ENCODE results near the gene LMO1. TPM values are rescaled to one million over a fixed set of nuclear protein-coding genes. Genes with fewer than 3 reads are reported as not detected.
A peak's percentile ranks its signal among the peaks of the same experiment; 100 is the strongest.

Gene LMO1
- total RNA-seq, 1 donor, result not detected

DNA sequence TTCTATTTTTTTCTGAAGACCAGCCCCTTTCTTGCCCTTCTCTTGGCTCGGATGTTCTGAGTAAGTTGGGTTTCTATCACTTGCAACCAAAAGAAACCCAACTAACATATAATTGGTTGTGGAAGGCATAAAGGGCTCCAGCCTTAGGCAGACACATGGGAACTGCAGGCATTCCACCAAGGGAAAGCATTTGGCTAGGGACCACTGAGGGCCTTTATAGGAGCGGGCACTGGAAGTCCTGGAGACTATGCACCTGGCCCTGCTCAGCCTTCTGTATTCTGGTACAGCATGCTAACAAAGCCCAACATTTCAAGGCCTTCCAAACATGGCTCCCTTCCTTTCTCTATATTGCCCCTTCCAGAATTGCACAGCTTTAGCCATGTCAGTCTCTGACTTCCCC lies 17.6 kb upstream of the LMO1 start:
- Histone ChIP-seq H3K4me3 (ENCODE audit: low read length) (no peak overlapping the region), H3K4me1 (ENCODE audit: insufficient read depth, low read length) (no peaks in the 10 kb centered on the region), H3K27me3 (ENCODE audit: insufficient read depth, low read length) (peaks cover 11% of the 10 kb centered on the region), H3K9me3 (ENCODE audit: low read depth, low read length) (no peaks in the 10 kb centered on the region)

DNA sequence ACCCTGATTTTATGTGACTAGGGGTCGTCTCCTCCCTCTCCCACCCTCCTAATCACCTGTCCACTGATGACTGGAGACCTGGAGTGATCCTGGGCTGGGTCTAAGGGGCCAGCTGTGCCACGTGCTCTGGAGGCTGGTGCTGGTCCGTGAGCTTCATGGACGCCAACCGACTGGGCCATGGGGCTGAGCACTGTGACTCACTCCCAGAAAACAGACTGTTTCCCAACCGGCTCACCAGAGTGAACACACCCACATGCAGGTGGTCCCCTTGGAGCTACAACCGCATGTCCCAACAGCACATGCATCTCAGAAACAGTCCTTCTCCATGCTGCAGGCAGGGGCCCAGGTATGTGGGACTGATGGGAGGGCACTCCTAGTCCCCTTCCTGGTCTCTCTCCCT lies 14.0 kb upstream of the LMO1 start:
- Histone ChIP-seq H3K9me3 (ENCODE audit: low read depth, low read length) (no peaks in the 10 kb centered on the region), H3K4me3 (ENCODE audit: low read length) (no peak overlapping the region), H3K27me3 (ENCODE audit: insufficient read depth, low read length) (peaks cover 4% of the 10 kb centered on the region), H3K4me1 (ENCODE audit: insufficient read depth, low read length) (no peaks in the 10 kb centered on the region)

DNA sequence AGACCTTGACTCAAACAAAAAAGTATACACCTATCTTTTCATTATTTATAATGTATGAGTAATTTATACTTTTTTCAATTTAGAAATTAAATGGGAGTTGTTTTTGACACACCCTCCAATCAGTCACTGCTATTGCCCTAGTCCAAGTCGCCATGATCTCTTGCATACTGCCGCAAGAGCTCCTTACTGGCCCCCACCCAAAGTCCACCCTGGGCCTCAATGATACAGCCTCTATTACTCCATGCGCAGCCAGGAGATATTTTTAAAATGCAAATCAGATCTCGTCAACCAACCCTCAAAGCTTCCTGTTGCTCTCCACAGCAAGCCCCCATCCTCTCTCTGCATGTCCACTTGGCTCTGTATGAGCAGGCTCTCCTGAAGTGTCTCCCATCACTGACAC lies 12.8 kb upstream of the LMO1 start:
- H3K4me3 ChIP-seq (ENCODE audit: low read length), result no peak overlapping the region
- peaks cover 12% of the 10 kb centered on the region for H3K27me3 ChIP-seq (ENCODE audit: insufficient read depth, low read length)
- no peaks in the 10 kb centered on the region for H3K4me1 ChIP-seq (ENCODE audit: insufficient read depth, low read length)
- H3K9me3 ChIP-seq (ENCODE audit: low read depth, low read length), result no peaks in the 10 kb centered on the region

DNA sequence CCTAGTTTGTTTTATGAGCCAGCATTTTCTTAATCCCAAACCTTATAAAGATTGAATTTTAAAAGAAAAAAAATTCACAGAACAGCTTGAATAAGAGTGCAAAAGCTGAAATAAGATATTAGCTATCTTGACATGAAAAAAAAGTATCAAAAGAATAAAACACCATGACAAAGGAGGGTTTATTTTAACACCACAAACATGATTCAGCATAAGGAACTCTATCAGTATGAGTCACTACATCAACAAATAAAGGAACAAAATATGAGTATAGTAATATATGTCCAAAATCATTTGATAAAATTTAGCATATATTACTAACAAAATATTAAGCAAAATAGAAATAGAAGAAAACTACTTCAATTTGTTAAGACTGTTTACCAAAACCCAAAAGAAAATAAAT lies 9.6 kb upstream of the LMO1 start:
- H3K9me3 ChIP-seq (ENCODE audit: low read depth, low read length), result no peaks in the 10 kb centered on the region
- no peaks in the 10 kb centered on the region for H3K4me1 ChIP-seq (ENCODE audit: insufficient read depth, low read length)
- peaks cover 42% of the 10 kb centered on the region for H3K27me3 ChIP-seq (ENCODE audit: insufficient read depth, low read length)
- no peak overlapping the region for H3K4me3 ChIP-seq (ENCODE audit: low read length)

DNA sequence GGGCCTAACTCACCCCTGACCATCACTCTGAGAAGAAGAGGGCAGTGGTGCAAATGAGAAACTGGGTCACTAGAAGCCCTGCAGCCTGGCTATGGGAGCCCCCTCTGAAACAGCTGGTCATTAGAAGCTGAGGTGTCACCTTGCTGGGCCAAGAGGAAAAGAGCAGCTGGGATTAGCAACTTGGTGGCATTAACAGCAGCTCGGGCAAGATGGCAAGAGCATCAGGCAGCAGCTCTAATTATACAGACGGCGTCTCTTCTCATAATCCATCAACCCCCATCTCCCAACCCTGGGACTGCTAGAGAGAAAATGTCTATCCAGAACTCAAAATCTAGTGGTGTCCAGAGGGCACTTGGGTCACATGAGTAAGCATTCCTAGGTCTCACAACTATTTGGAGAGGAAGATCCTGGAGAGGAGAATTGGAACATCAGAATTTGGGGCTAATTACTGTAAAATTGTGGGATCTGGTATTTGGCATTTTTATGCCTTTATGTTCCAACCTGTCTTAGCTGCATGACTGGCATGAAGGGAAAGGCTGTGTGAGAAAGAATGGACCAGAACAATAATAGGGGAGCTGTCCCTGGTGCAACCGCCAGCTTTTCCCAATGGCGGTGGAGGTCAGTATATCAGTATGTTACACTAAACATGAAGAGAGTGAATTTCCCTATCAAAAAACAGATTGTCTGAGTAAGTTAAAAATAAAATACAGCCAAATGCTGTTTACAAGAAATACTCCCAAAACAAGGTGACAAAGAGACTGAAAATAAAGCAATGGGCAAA lies 7.6 kb upstream of the LMO1 start:
- H3K27me3 ChIP-seq (ENCODE audit: insufficient read depth, low read length), result peaks cover 58% of the 10 kb centered on the region
- H3K9me3 ChIP-seq (ENCODE audit: low read depth, low read length), result no peaks in the 10 kb centered on the region
- H3K4me1 ChIP-seq (ENCODE audit: insufficient read depth, low read length), result peaks cover 5% of the 10 kb centered on the region
- H3K4me3 ChIP-seq (ENCODE audit: low read length), result no peak overlapping the region

DNA sequence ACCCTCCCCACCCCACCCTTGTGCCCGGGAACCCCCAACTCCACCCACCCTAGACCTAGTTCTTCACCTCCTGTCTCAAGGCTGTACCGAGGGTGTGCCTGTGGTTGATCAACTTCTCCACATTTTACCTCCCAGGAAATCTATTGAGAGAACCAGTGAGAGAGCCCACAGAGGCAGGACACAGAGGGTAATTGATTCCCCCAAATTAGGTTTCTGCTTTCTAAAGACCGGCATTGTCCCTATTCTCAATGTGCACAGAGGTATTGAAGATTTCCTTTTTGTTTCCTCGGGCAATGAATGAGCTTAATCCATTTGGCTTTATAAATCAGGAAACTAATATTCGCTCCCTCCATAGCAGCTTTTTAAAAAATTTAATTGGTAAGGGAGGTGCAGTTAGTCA lies 6.0 kb upstream of the LMO1 start:
- peaks cover 68% of the 10 kb centered on the region for H3K27me3 ChIP-seq (ENCODE audit: insufficient read depth, low read length)
- peaks cover 5% of the 10 kb centered on the region for H3K4me1 ChIP-seq (ENCODE audit: insufficient read depth, low read length)
- no peak overlapping the region for H3K4me3 ChIP-seq (ENCODE audit: low read length)
- no peaks in the 10 kb centered on the region for H3K9me3 ChIP-seq (ENCODE audit: low read depth, low read length)

DNA sequence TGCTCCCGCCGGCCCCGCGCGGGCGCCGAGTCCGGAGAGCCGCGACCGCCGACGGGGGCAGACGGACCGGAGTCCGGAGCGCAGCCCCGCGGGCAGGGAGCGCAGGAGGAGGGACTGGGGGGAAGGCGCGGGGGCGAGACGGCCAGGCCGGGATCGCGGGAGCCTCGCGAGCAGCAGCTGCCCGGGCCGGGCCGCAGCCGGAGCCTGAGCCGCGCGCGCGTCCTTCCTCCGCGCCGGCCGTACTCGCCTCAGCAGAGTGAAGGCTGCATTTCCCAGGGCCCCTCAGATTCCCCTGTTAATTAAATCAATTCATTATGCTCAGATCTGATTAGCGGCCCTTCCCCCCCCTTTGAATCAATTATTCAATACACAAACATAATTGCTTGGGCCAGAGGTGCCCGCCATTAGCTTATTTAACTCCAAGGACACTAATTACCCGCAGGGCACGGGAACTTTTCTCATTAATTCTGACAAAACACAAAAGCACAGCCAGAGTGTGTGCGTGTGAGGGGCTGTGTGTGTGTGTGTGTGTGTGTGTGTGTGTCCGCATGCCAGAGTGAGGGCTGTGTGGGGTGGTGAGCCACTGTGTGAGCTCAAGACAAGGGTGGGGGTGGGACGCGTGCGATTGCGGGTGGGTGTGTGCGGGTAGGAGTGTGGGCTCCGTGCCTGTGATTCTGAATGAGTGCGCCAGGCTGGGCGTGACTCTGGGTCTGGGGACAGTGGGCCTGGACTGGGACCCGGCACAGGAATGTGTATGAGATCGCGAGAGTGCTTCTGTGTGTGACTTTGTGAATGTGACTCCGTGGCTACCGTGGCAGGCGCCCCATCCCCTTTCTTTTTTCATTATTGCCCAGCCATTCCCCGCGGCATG lies 5.1 kb upstream of the LMO1 start:
- Histone ChIP-seq H3K27me3 (ENCODE audit: insufficient read depth, low read length) (peaks cover 74% of the 10 kb centered on the region), H3K4me1 (ENCODE audit: insufficient read depth, low read length) (peaks cover 5% of the 10 kb centered on the region), H3K9me3 (ENCODE audit: low read depth, low read length) (no peaks in the 10 kb centered on the region), H3K4me3 (ENCODE audit: low read length) (peak overlapping the region; percentile 6)

DNA sequence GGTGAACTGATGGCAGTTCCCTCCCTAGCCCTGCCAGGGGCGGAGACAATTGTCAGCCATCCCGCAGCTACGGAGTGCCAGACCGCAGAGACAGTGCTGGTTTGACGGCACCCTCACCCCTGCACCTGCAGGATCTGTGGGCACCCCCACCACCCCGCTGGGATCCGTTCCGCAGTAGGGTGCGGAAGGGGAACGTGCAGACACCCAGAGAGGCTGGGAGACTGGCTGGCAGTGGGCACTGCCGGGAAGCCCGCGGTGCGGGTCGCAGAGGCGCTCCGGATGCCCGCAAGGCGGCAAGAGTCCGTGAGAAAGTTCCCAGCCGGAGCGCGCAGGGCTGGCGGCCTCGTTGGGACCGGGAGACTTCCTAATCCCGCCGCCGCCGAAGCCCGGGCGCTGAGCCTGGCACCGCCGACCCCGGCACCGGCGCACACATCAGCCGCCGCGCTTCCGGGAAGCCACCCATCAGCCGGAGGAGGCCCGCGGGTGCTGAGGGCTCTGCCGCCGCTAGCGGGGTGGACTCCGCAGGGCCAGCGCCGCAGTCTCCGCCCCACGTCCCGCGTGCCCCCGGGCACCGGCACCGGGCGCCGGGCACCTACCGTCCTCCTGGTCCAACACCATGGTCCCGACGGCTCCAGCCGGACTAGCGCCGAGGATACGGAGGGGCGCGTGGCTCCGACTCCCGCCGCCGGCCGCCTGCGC lies 4.3 kb upstream of the LMO1 start:
- Histone ChIP-seq H3K27me3 (ENCODE audit: insufficient read depth, low read length) (peaks cover 79% of the 10 kb centered on the region), H3K4me3 (ENCODE audit: low read length) (peak overlapping the region; percentile 6)

DNA sequence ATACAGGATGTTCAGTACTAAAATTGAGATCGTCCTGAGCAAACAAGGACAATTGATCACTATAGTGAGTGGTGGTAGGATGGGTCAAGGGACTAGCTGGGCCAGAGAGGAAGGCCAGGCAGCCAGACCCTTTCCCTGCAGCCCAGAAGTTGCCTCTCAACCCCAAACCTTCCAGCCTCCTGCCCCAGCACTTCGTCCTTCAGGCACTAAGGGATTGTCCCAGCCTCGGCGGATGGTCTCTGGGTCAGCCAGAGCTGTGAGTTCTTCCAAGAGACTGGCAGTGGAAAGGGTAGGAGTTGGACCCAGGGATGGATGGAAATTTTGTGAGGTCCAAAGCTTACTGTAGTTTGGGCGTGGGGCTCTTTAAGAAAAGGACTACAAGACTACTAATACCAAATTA lies 3.6 kb upstream of the LMO1 start:
- H3K27me3 ChIP-seq (ENCODE audit: insufficient read depth, low read length), result peaks cover 77% of the 10 kb centered on the region
- H3K9me3 ChIP-seq (ENCODE audit: low read depth, low read length), result no peaks in the 10 kb centered on the region
- H3K4me3 ChIP-seq (ENCODE audit: low read length), result no peak overlapping the region
- peaks cover 15% of the 10 kb centered on the region for H3K4me1 ChIP-seq (ENCODE audit: insufficient read depth, low read length)

More for the DNA sequence above, 4.3 kb upstream of the LMO1 start:
- Histone ChIP-seq H3K9me3 (ENCODE audit: low read depth, low read length) (no peaks in the 10 kb centered on the region), H3K4me1 (ENCODE audit: insufficient read depth, low read length) (peaks cover 12% of the 10 kb centered on the region)

DNA sequence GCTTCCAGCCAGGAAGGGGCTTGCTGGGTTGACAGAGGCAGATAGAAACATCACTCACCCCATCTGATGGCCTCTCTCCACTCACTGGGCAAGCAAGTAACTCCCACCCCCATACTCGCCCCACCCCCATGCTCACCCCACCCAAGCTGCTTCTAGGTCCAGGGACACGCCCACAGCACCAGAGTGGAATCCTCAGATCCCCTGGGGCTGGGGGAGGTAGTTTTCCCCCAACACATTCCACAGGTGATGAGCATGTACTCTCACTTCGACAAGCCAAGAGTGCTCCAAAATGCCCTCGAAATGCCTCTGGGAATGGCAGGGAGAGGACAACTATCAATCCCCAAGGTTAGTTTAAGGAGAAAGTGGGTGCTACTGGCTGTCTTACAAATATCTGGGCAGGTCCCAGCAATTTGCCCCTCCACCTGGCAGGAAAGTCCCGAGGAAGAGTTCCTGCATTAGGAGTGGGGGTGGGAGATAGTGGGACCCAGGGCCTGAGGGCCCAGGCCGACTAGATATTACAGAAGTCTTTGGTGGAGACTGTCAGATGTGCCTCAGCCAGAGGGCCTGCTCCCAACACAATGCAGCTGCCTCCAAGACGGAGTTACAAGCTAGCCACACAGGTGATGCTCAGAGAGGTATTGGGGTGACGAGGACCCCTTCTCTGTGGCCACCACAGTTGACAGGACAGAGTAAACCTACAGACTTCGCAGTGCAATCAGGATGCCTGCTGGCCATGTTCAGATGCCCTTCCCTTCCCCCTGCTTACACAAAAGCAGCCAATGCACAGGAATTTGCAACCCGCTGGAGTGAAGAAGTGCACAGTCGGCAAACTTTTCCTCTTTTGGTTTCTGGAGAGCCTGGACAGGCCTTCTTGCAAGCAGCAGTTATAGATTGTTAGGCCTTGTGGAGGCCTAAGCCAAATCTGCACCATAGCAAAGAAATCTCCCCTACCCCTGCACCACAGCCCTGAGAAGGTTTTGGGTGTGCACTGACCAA lies 2.9 kb upstream of the LMO1 start:
- Histone ChIP-seq H3K9me3 (ENCODE audit: low read depth, low read length) (no peaks in the 10 kb centered on the region), H3K27me3 (ENCODE audit: insufficient read depth, low read length) (peaks cover 80% of the 10 kb centered on the region), H3K4me1 (ENCODE audit: insufficient read depth, low read length) (peaks cover 15% of the 10 kb centered on the region), H3K4me3 (ENCODE audit: low read length) (no peak overlapping the region)

DNA sequence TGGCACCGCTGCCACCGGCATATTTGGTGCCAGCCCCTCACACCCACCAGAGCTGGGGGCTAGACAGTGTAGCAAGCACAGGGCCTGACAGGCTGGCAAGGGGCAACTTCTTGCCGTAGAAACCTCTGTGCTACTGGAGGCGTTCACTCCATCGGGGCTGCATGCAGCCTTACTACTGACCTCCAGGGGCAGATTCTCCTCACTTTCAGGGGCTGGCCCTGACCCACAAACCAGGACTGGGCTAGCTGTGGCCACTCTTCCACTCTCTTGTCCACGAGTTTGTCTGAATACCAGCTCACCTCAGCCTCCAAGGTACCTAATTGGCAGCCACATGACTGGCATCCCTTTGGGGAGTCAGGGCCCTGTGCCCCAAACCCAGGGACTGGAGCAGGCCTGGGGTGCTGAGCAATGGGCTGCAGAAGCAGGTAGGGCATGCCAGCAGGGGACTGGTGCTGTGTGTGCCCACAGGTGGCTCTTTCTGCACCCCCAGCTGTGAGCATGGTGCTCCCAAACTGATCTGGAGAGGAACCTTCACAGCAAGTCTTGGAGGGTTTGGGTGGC lies 2.1 kb upstream of the LMO1 start:
- Histone ChIP-seq H3K27me3 (ENCODE audit: insufficient read depth, low read length) (peaks cover 79% of the 10 kb centered on the region), H3K9me3 (ENCODE audit: low read depth, low read length) (no peaks in the 10 kb centered on the region), H3K4me3 (ENCODE audit: low read length) (no peak overlapping the region), H3K4me1 (ENCODE audit: insufficient read depth, low read length) (peaks cover 15% of the 10 kb centered on the region)

DNA sequence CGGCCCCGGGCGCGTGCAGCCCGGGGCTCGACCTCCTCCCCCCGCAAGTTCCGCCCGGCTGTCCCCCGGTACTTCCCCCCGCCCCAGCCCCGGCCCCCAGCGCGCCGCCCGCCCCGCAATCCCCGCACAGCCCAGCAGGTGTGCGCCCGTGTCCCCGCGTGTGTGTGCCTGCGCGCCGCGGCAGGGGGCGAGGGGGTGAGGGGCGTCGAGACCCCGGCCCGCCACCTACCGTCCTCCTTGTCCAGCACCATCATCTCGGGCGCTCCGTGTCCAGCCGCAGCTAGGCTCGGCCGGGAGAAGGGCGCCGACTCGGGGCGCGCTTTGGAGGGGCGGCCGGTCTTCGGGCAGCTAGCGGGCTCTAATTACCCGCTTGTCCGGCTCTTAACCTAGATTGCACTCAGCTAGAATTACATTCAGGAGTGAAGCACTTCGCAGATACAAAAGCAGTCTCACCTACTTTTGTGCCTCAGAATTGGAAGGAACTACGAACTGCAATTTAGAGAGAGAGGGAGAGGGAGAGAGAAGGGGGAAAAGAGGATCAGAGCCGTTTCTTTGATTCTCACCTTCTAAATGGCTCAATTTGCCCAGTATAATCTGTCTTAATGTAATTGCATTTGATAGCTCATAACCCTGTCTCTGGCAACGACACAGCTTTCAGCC lies 439 bp downstream of the LMO1 start:
- peaks cover 15% of the 10 kb centered on the region for H3K4me1 ChIP-seq (ENCODE audit: insufficient read depth, low read length)
- peaks cover 62% of the 10 kb centered on the region for H3K27me3 ChIP-seq (ENCODE audit: insufficient read depth, low read length)
- no peak overlapping the region for H3K4me3 ChIP-seq (ENCODE audit: low read length)
- no peaks in the 10 kb centered on the region for H3K9me3 ChIP-seq (ENCODE audit: low read depth, low read length)

DNA sequence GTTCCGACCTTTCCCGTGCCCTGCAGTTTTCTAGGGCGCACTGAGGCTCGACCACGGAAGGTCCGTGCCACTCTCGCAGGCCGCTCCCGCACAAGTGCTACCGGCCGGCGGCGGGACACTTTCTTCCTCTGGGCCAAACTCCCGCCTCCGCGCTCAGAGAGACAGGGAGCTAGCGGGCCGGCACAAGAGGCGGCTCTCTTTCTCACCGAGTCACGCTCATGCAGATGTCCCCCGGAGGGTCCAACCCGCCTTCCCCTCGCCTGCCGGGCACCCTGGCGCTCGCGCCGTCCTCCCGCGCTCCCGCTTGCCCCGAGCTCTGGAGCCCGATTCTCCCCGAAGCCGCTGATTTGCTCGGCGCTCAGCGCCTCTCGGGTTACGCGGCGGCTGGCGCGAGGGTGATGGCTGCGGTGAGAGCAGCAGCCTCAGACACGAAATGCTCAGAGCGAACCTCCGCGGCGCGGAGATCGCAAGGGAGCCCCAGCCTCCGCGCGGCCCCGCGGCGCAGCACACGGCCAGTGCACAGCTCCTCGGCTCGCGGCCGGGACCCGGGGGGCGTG lies 1.0 kb downstream of the LMO1 start:
- no peaks in the 10 kb centered on the region for H3K9me3 ChIP-seq (ENCODE audit: low read depth, low read length)
- H3K4me3 ChIP-seq (ENCODE audit: low read length), result no peak overlapping the region
- peaks cover 57% of the 10 kb centered on the region for H3K27me3 ChIP-seq (ENCODE audit: insufficient read depth, low read length)
- peaks cover 11% of the 10 kb centered on the region for H3K4me1 ChIP-seq (ENCODE audit: insufficient read depth, low read length)

Measured in mononuclear cell (primary cell).